B cell (primary cell): ENCODE results near the gene LMLN. TPM values are rescaled to one million over a fixed set of nuclear protein-coding genes. Genes with fewer than 3 reads are reported as not detected.

ENCODE experiments used
- ATAC-seq: fragments of 200-7000 bp; cut with Tn5 transposase; one replicate; pipeline ENCODE4 v1.10.0; 2021; ENCODE audit warnings: low read depth, mild to moderate bottlenecking, moderate number of reproducible peaks, moderate library complexity
- CTCF ChIA-PET: fragments of 350-600 bp; sonication (Branson Sonifier 250); formaldehyde crosslinking; loops from one replicate; lab custom pipeline; 2021; ENCODE audit warnings: antibody characterized with exemption, inconsistent platforms; lab: Charles Lee
- POLR2A ChIA-PET: fragments of 350-600 bp; sonication (Branson Sonifier 250); formaldehyde crosslinking; loops from one replicate; lab custom pipeline; 2021; ENCODE audit warnings: antibody characterized with exemption; lab: Charles Lee
- DNase-seq: peaks from one replicate; pipeline ENCODE4 v3.0.0; 2013
- H2AFZ ChIP-seq: 2 replicates; pipeline ENCODE4 v1.6.1; 2012; ENCODE audit warnings: mild to moderate bottlenecking, low read depth, low read length; ENCODE audit not compliant: insufficient read depth, poor library complexity, severe bottlenecking
- H3K27ac ChIP-seq, 2 donors: 1 replicate in 1 of 2; 2 replicates in 1 of 2; pipeline ENCODE4 v1.5.1; 2012 to 2013; ENCODE audit warnings: low read length in 2 of 2, mild to moderate bottlenecking in 2 of 2, moderate library complexity in 1 of 2
- H3K27me3 ChIP-seq, 4 experiments: fragments of 200-600 bp in 1 of 4; sonication (generic) in 1 of 4; replicated peaks in 1 of 4; 1 replicate in 2 of 4; 2 replicates in 2 of 4; pipeline versions ENCODE4 v1.6.1 to v1.7.0; 2013 to 2016; ENCODE audit warnings: low read length in 3 of 4, mild to moderate bottlenecking in 2 of 4, mixed read lengths in 1 of 4, moderate library complexity in 1 of 4; ENCODE audit not compliant: insufficient read depth in 4 of 4, control insufficient read depth in 3 of 4; ENCODE audit errors: control extremely low read depth in 1 of 4
- H3K36me3 ChIP-seq, 2 experiments: replicated peaks in 1 of 2; 1 replicate in 1 of 2; 2 replicates in 1 of 2; pipeline versions ENCODE4 v1.6.1 to v1.7.1; 2013; ENCODE audit warnings: low read length in 1 of 2; ENCODE audit not compliant: insufficient read depth in 2 of 2, control insufficient read depth in 1 of 2; ENCODE audit errors: control extremely low read depth in 1 of 2, extremely low read depth in 1 of 2
- H3K4me1 ChIP-seq, 2 donors: fragments of 200-600 bp in 1 of 2; sonication (generic) in 1 of 2; 1 replicate in 1 of 2; 2 replicates in 1 of 2; pipeline versions ENCODE4 v1.5.1 to v1.6.1; 2013 to 2017; ENCODE audit warnings: low read length in 2 of 2; ENCODE audit not compliant: control insufficient read depth in 2 of 2, insufficient read depth in 2 of 2
- H3K4me2 ChIP-seq: replicated peaks from 2 replicates; pipeline ENCODE3; 2012; ENCODE audit warnings: mild to moderate bottlenecking, low read depth, low read length; ENCODE audit not compliant: poor library complexity, severe bottlenecking
- H3K4me3 ChIP-seq, 5 experiments: fragments of 200-600 bp in 1 of 5; sonication (generic) in 1 of 5; 1 replicate in 3 of 5; 2 replicates in 2 of 5; pipeline versions ENCODE4 v1.5.1 to v1.7.0; 2011 to 2016; ENCODE audit warnings: low read length in 4 of 5, mild to moderate bottlenecking in 4 of 5, low read depth in 2 of 5, control low read depth in 1 of 5, moderate library complexity in 1 of 5; ENCODE audit not compliant: insufficient read depth in 1 of 5; ENCODE audit errors: control extremely low read depth in 1 of 5, extremely low read depth in 1 of 5
- H3K79me2 ChIP-seq: fragments of 200-600 bp; sonication (generic); one replicate; pipeline ENCODE4 v1.6.0; 2016; ENCODE audit warnings: low read length; ENCODE audit not compliant: control insufficient read depth, insufficient read depth
- H3K9ac ChIP-seq: fragments of 200-600 bp; sonication (generic); 2 replicates; pipeline ENCODE4 v1.6.1; 2017; ENCODE audit warnings: mild to moderate bottlenecking, low read length, moderate library complexity
- H3K9me3 ChIP-seq, 3 donors: one replicate each; pipeline versions ENCODE4 v1.6.1 to v1.7.1; 2013; ENCODE audit warnings: low read length in 2 of 3; ENCODE audit not compliant: control insufficient read depth in 2 of 3, insufficient read depth in 1 of 3; ENCODE audit errors: control extremely low read depth in 1 of 3
- H4K20me1 ChIP-seq: 2 replicates; pipeline ENCODE4 v1.6.0; 2012; ENCODE audit warnings: mild to moderate bottlenecking, low read length; ENCODE audit not compliant: insufficient read depth, control insufficient read depth, poor library complexity, severe bottlenecking
- H3K27ac Mint-ChIP-seq: one replicate; pipeline ENCODE4 v1.8.0; 2021; ENCODE audit warnings: mixed read lengths
- H3K27me3 Mint-ChIP-seq: one replicate; pipeline ENCODE4 v1.8.0; 2021; ENCODE audit warnings: mixed read lengths
- H3K4me1 Mint-ChIP-seq: one replicate; pipeline ENCODE4 v1.8.0; 2021; ENCODE audit warnings: mixed read lengths
- H3K4me3 Mint-ChIP-seq: one replicate; pipeline ENCODE4 v1.8.0; 2021; ENCODE audit warnings: mixed read lengths
- H3K9me3 Mint-ChIP-seq: one replicate; pipeline ENCODE4 v1.8.0; 2022; ENCODE audit warnings: mixed read lengths; ENCODE audit not compliant: insufficient read depth
- EZH2 ChIP-seq: IDR thresholded peaks from 2 replicates; pipeline ENCODE4 v1.6.1; 2012; ENCODE audit warnings: borderline replicate concordance, low read depth, mild to moderate bottlenecking, moderate library complexity, low read length; ENCODE audit not compliant: insufficient read depth, poor library complexity, severe bottlenecking
- WGBS: methylation state at CpG from one replicate; pipeline ENCODE4 v1.1.5; 2013; ENCODE audit warnings: missing lambda C conversion rate; ENCODE audit not compliant: insufficient coverage; 5-methylcytosine and 5-hydroxymethylcytosine counted together
- intact Hi-C: fragments of 100-400 bp; cut with micrococcal nuclease; formaldehyde crosslinking; loops from one replicate; pipeline ENCODE4 v1.10.0; 2022
- polyA plus RNA-seq: library from polyadenylated mRNA; depleted of rRNA; stranded (reverse); fragments of >200 nt; gene quantifications from 2 replicates; pipeline ENCODE4 v1.2.3, GENCODE V29; 2012
- total RNA-seq, 2 donors: library from RNA; stranded (reverse); fragments of 120-200 nt in 1 of 2; gene quantifications; 1 replicate in 1 of 2; 2 replicates in 1 of 2; pipeline versions ENCODE4 v1.2.3 to v1.2.4, GENCODE V29; 2013 to 2022
- TF ChIP-seq, protein P1 (sequence below): fragments of 200-600 bp; IDR thresholded peaks from one replicate; pipeline ENCODE4 v1.8.0; 2022; ENCODE audit warnings: antibody characterized with exemption, mild to moderate bottlenecking

The LMLN gene
- total and polyA plus RNA-seq, 2 donors (not counting 1 experiment from before 2014, with no cell fraction given), result 1.4 to 6.7 TPM

DNA sequence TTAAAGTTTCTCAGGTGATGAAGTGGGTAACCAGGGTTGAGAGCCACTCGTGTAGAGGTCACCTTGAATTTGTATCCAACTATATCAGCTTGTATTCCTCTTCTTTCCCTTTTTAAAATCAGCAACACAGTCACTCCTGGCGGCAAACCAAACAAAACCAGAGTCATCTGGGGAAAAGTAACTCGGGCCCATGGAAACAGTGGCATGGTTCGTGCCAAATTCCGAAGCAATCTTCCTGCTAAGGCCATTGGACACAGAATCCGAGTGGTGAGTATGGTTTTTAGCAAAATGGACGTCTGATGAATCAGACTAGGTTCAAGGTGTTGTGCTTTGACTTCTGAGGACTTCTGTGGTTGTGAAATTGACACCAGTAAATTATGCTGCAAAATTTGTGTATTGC, 6.1 kb upstream of the LMLN start:
- Mint-ChIP-seq H3K4me1 (peaks cover 45% of the 10 kb centered on the region), H3K9me3 (no peaks in the 10 kb centered on the region), H3K27ac (no peak overlapping the region), H3K27me3 (no peaks in the 10 kb centered on the region), H3K4me3 (no peak overlapping the region)
- Histone ChIP-seq H3K27me3 (no peaks in the 10 kb centered on the region), H3K9me3 (no peaks in the 10 kb centered on the region), H3K9ac (no peak overlapping the region), H3K4me3 (no peak overlapping the region), H3K36me3 (peaks cover 0 to 68% of the 10 kb centered on the region in 2 experiments), H4K20me1 (peaks cover 37% of the 10 kb centered on the region), H3K79me2 (peaks cover 36% of the 10 kb centered on the region), H2AFZ (no peak overlapping the region), H3K27ac (no peak overlapping the region), H3K4me1 (peaks cover 19 to 36% of the 10 kb centered on the region in 2 donors), H3K4me2 (no peak overlapping the region)
- 96% methylated on average over 6 of the region's 7 CpGs for WGBS
- intact Hi-C loops, result no loop called here
- no peak for ATAC-seq
- DNase-seq, result no peak
- ChIA-PET POLR2A (interaction anchor here (0.7 kb wide), 1 partner anchor 20 kb away, joined by 3 read pairs; no protein-coding TSS in a partner anchor), CTCF (interaction anchor here (1.5 kb wide), 1 partner anchor 11 kb away, joined by 5 read pairs; no protein-coding TSS in a partner anchor)
- TF ChIP-seq, protein P1, sequence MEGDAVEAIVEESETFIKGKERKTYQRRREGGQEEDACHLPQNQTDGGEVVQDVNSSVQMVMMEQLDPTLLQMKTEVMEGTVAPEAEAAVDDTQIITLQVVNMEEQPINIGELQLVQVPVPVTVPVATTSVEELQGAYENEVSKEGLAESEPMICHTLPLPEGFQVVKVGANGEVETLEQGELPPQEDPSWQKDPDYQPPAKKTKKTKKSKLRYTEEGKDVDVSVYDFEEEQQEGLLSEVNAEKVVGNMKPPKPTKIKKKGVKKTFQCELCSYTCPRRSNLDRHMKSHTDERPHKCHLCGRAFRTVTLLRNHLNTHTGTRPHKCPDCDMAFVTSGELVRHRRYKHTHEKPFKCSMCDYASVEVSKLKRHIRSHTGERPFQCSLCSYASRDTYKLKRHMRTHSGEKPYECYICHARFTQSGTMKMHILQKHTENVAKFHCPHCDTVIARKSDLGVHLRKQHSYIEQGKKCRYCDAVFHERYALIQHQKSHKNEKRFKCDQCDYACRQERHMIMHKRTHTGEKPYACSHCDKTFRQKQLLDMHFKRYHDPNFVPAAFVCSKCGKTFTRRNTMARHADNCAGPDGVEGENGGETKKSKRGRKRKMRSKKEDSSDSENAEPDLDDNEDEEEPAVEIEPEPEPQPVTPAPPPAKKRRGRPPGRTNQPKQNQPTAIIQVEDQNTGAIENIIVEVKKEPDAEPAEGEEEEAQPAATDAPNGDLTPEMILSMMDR, result no peak
- TF ChIP-seq EZH2, result no peak

DNA sequence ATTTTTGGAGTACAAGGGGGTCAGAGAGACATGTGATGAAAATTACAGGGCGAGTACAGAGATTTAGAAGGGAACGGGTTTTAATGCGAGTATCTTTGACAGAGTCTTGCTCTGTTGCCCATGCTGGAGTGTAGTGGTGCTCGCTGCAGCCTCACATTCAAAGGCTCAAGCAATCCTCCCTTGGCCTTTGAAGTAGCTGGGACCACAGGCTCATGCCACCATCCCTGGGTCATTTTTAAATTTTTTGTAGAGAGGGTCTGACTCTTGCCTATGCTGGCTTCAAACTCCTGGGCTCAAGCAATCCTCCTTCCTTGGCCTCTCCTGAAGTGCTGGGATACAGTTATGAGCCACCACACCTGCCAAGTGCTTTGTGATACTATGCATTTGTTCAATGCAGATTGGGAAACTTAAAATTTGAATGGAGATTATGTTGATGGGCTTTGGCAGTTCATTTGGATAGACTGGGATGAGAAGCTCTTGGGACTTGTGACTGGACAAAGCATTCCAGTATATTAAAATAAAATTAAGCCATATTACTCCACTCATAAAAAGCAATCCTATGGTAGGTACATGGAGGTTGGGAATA, 4.0 kb upstream of the LMLN start:
- CTCF ChIA-PET, result no interaction called here
- intact Hi-C loops, result no loop called here
- no peaks in the 10 kb centered on the region for H3K27me3 ChIP-seq
- Mint-ChIP-seq H3K27ac (peak overlapping the region; percentile 32), H3K4me3 (no peak overlapping the region), H3K4me1 (peaks cover 49% of the 10 kb centered on the region), H3K9me3 (no peaks in the 10 kb centered on the region), H3K27me3 (no peaks in the 10 kb centered on the region)
- POLR2A ChIA-PET, result no interaction called here
- H3K4me2 ChIP-seq, result no peak overlapping the region
- H3K27ac ChIP-seq, result no peak overlapping the region
- TF ChIP-seq, protein P1, result no peak
- TF ChIP-seq EZH2, result no peak
- ATAC-seq, result no peak
- no peak overlapping the region for H2AFZ ChIP-seq
- 95% methylated on average over 4 of the region's 4 CpGs for WGBS
- no peaks in the 10 kb centered on the region for H3K9me3 ChIP-seq
- DNase-seq, result no peak
- no peak overlapping the region for H3K9ac ChIP-seq
- peaks cover 21 to 35% of the 10 kb centered on the region in 2 donors for H3K4me1 ChIP-seq
- peaks cover 32% of the 10 kb centered on the region for H3K79me2 ChIP-seq
- no peak overlapping the region for H3K4me3 ChIP-seq
- H4K20me1 ChIP-seq, result peaks cover 37% of the 10 kb centered on the region
- peaks cover 0 to 68% of the 10 kb centered on the region in 2 experiments for H3K36me3 ChIP-seq
